Esophagus (tissue), 2 donors: ENCODE data around the gene CFAP52. TPM values are rescaled to one million over a fixed set of nuclear protein-coding genes. Genes with fewer than 3 reads are reported as not detected.

Experiments used
- H3K27ac ChIP-seq, 2 donors: one replicate each; pipeline ENCODE4 v1.5.1; 2013; ENCODE audit warnings: low read depth in 2 of 2, mild to moderate bottlenecking in 2 of 2, inconsistent platforms in 1 of 2, low read length in 1 of 2, moderate library complexity in 1 of 2
- H3K27me3 ChIP-seq, 2 donors: one replicate each; pipeline ENCODE4 v1.6.1; 2013; ENCODE audit warnings: low read length in 2 of 2, control low read depth in 1 of 2, mild to moderate bottlenecking in 1 of 2; ENCODE audit not compliant: insufficient read depth in 2 of 2, control insufficient read depth in 1 of 2
- H3K36me3 ChIP-seq, 2 donors: one replicate each; pipeline ENCODE4 v1.6.1; 2013; ENCODE audit warnings: low read length in 1 of 2; ENCODE audit not compliant: control insufficient read depth in 2 of 2, insufficient read depth in 2 of 2
- H3K4me1 ChIP-seq, 2 donors: one replicate each; pipeline ENCODE4 v1.6.1; 2013; ENCODE audit warnings: low read length in 1 of 2; ENCODE audit not compliant: control insufficient read depth in 2 of 2, insufficient read depth in 2 of 2
- H3K4me3 ChIP-seq, 2 donors: one replicate each; pipeline ENCODE4 v1.5.1; 2013; ENCODE audit warnings: low read length in 2 of 2, mild to moderate bottlenecking in 2 of 2, low read depth in 1 of 2, moderate library complexity in 1 of 2
- H3K9me3 ChIP-seq, 2 donors: one replicate each; pipeline ENCODE4 v1.6.1; 2013; ENCODE audit warnings: mild to moderate bottlenecking in 2 of 2, low read depth in 1 of 2, low read length in 1 of 2, moderate library complexity in 1 of 2; ENCODE audit not compliant: control insufficient read depth in 2 of 2, insufficient read depth in 1 of 2
- WGBS, 2 donors: extraction: QIAGEN DNeasy Blood & Tissue Kit; methylation state at CpG; one replicate each; pipeline ENCODE4 v1.1.7; 2013; 5-methylcytosine and 5-hydroxymethylcytosine counted together
- polyA plus RNA-seq, 2 donors: library from polyadenylated mRNA; stranded (reverse); fragments of 200-250 nt; gene quantifications; one replicate each; pipeline ENCODE4 v1.2.3, GENCODE V29; 2013
- donor health status: healthy with polysubstance abuse.
- donor health status: Bipolar disorder and iron deficiency.

CFAP52 gene
- polyA plus RNA-seq, 2 donors, result 0.15 TPM; not detected in 1

DNA sequence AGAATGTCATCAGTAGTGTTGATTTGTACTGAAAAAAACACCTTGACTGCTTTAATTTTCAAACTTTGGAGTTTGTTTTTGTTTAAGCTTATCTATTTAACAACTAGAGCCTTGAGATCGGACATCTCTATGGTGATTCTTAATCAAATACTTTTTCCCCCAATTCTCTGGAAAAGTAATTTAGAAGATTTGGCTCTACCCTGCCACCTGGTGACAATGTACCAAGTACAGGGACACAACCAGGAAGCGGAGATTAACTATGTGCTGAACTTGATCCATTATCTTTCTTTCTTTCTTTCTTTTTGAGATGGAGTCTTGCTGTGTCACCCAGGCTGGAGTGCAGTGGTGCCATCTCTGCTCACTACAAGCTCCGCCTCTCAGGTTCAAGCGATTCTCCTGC, 99.6 kb downstream of the CFAP52 start:
- 80 to 87% methylated on average over 4 of the region's 4 CpGs for WGBS, 2 donors

DNA sequence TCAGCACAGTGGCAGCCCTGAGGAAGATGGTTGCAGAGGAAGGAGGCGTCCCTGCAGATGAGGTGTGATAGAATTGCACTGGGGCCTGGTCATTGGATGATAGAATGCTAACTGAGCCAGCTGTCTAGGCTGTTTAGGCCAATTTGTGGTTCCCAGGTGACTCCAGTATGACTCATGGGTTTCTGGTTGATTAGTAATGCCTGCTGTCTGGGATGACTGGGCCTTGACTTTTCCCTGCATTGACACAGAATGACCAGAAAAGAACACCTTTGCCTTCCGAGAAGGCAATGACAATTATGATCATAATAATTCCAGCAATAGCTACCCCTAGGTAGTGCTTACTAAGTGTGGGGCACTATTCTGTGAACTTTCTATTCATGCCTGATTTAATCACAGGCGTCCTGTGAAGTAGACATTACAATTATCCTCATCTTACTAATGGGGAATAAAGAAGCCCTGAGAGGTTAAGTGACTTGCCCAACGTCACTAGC, 100.4 kb downstream of the CFAP52 start:
- H3K27ac ChIP-seq, result peak overlapping the region; percentile 12 to 65

More for the DNA sequence above, 99.6 kb downstream of the CFAP52 start:
- Histone ChIP-seq H3K9me3 (no peaks in the 10 kb centered on the region), H3K4me3 (no peak overlapping the region), H3K27ac (peak overlapping the region in 1 of 2 donors; percentile 65), H3K4me1 (peaks cover 0 to 5% of the 10 kb centered on the region in 2 donors), H3K36me3 (peaks cover 0 to 3% of the 10 kb centered on the region in 2 donors), H3K27me3 (no peaks in the 10 kb centered on the region)

DNA sequence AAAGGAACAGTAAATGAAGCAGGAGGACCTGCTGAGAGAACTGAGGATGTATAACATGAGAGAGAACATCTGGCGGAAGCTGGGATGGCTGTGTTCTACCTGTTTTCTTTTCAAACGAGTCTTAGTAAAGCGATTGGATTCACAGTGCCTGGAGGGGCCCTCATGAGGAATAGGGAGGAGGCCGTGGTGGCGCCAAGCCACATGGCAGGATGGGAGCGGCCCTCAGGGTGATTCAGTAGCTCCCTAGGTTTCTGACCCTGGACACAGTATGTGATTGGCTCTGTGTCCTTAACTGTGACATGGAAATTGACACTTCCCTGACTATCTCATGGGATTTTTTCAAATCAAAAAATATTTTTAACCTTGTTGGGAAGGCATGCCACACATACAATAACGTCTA, 101.0 kb downstream of the CFAP52 start:
- Histone ChIP-seq H3K9me3 (no peaks in the 10 kb centered on the region), H3K27ac (peak overlapping the region; percentile 5 to 38), H3K36me3 (peaks cover 0 to 5% of the 10 kb centered on the region in 2 donors), H3K27me3 (no peaks in the 10 kb centered on the region), H3K4me1 (peaks cover 0 to 5% of the 10 kb centered on the region in 2 donors), H3K4me3 (no peak overlapping the region)
- 69 to 79% methylated on average over 7 of the region's 7 CpGs for WGBS, 2 donors

More for the DNA sequence above, 100.4 kb downstream of the CFAP52 start:
- Histone ChIP-seq H3K36me3 (peaks cover 0 to 5% of the 10 kb centered on the region in 2 donors), H3K4me1 (peaks cover 0 to 5% of the 10 kb centered on the region in 2 donors), H3K27me3 (no peaks in the 10 kb centered on the region), H3K9me3 (no peaks in the 10 kb centered on the region), H3K4me3 (no peak overlapping the region)
- WGBS, 2 donors, result 73 to 74% methylated on average over 4 of the region's 4 CpGs

DNA sequence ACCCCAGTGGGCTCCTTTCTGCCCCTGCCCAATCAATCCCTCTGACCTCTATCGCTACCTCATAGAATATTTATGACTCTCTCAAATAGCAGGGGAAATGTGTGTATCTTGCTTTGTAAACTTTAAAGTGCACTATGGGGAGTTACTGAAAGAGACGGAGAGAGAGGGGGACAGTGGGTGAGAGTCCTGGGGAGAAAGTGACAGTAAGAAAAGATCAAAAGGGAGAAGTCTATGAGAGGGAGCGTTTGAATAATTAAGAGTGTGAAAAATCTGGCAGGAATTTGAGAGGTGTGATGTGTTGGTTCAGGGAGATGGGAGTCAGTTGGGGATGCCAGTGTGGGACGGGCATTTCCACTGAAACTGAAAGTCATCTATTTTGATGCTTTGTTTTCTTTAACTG, 101.5 kb downstream of the CFAP52 start:
- H3K4me1 ChIP-seq, result peaks cover 0 to 5% of the 10 kb centered on the region in 2 donors
- H3K27me3 ChIP-seq, result no peaks in the 10 kb centered on the region
- no peak overlapping the region for H3K27ac ChIP-seq
- WGBS, 2 donors, result 76 to 78% methylated on average over 4 of the region's 4 CpGs
- peaks cover 0 to 8% of the 10 kb centered on the region in 2 donors for H3K36me3 ChIP-seq
- H3K9me3 ChIP-seq, result no peaks in the 10 kb centered on the region
- H3K4me3 ChIP-seq, result no peak overlapping the region

DNA sequence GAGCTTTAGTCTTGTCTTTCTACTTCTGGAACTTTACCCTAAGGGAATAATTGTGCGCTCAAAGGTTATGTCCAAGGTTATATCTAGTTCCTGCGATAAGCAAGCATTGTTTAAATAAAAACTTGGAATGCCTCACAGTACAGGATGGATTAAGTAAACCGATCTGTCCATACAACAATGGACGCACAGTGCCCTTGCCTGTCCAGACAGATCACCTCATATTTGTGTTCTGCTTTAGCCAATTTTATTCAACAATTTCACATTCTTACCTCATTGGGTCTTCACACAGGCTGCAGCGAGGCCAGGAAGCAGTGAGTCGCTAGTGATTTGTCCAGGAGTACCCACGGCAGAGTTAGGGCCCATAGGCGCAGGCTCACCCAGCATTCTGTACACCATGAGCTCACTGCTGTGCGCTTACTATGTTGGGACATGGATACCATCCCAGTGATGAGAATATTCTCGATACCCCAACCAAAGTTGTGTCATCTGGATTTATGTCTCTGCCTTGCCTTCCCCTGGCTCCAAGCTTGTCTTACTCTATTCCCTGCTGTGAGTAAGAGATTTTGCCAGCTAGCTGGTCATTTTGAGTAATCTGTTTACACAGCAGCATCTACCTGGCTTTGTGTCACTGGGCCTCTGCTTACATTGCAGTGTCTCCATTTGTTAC, 108.6 kb downstream of the CFAP52 start:
- H3K36me3 ChIP-seq, result peaks cover 0 to 16% of the 10 kb centered on the region in 2 donors
- no peaks in the 10 kb centered on the region for H3K4me1 ChIP-seq
- peaks cover 0 to 3% of the 10 kb centered on the region in 2 donors for H3K9me3 ChIP-seq
- H3K27ac ChIP-seq, result no peak overlapping the region
- no peak overlapping the region for H3K4me3 ChIP-seq
- 55 to 69% methylated on average over 10 of the region's 10 CpGs for WGBS, 2 donors
- H3K27me3 ChIP-seq, result no peaks in the 10 kb centered on the region

Other genes starting within 250 kb of the CFAP52 start
- 10 to 100 TPM; 37.0 to 44.8 TPM for gene STX8, start 822 bp upstream of the CFAP52 start, polyA plus RNA-seq
- 1 to 10 TPM; 5.7 to 5.8 TPM for gene USP43, start 68.9 kb downstream of the CFAP52 start, polyA plus RNA-seq
- gene DHRS7C, start 214.9 kb downstream of the CFAP52 start, polyA plus RNA-seq, result under 1 TPM in 1 of 2 donors, not detected in 1; 0.05 TPM
- not detected for gene GSG1L2, start 245.4 kb downstream of the CFAP52 start, polyA plus RNA-seq
- gene GLP2R, start 249.3 kb downstream of the CFAP52 start, polyA plus RNA-seq, result under 1 TPM; 0.15 to 0.18 TPM